Femur (tissue), 1 donor: ENCODE results near the gene RPP21.

Experiments
- DNase-seq: peaks from one replicate; pipeline ENCODE4 v3.0.0-alpha.2; 2017

RPP21 gene

DNA sequence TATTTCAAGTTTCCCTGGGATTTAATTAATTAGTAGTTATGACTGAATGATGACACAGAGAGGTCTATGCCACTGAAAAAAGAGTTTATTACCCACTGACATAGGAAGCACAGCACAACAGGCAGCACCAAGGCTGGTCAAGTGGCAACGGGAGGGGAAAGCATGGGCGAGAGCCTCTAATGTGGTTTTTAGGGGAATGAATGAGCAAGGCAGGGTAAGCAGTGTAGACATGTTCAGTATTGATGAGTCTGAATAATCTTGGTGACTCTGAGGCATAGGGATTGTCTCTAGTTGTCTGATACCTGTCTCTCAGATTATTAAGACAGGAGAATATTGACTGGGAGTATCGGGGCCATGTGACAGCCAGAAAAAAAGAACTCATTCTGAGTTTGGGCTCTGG, 46.3 kb downstream of the RPP21 start:
- no peak for DNase-seq

DNA sequence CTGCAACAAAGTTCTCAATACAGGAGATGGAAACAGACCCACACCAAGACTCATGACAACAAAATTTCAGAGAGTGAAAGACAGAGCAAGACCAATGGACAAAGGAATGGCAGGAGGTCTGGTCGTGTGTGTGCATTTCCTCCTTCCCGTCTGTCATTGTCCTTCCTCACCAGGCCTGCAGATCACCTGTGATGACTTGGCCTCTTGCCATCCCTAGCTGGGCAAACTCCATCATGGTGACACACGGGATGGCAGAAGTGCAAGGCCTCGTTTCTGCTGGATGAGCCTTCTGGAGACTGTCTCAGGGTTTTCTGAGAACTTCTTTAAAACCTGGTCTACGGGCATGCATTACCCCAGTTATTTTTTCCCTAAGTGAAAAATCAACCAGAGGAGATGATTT, 49.2 kb downstream of the RPP21 start:
- DNase-seq: no peak
